GM18861 (cell line): ENCODE measurements around the gene EPG5.
"Not testable (repeated sequence)": the region's sequence is repeated elsewhere in the genome, so short reads cannot be mapped to it uniquely, and the experiment has no call there.

Experiments used
- ATAC-seq: cut with Tn5 transposase; IDR thresholded peaks from one replicate; pipeline ENCODE4 v1.9.1; 2021; ENCODE audit not compliant: unreplicated experiment

The EPG5 gene

DNA sequence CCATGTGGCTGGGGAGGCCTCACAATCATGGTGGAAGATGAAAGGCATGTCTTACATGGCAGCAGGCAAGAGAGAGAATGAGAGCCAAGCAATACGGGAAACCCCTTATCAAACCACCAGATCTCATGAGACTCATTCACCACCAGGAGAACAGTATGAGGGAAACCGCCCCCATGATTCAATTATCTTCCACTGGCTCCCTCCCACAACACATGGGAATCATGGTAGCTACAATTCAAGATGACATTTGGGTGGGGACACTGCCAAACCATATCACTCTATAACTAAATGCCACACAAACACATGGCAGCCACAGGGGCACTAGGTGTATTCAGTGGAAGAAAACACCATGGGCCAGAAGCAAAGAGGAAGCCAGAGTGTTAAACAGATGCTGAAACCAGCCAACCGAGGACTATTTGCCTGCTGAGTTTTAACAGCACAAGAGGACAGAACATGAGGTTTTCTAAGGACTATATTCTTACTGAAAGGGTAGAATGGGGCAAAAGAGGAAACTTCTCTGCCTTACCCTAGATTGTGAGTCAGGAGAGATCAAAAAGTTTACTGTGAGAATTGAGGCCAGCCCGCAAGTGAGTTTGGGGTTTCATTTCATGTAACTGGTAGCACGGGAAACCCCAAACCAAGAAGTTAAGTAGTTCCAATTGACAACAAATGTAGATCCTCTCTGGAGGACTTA is 92.5 kb downstream of the EPG5 start:
- ATAC-seq = peak; percentile 94

DNA sequence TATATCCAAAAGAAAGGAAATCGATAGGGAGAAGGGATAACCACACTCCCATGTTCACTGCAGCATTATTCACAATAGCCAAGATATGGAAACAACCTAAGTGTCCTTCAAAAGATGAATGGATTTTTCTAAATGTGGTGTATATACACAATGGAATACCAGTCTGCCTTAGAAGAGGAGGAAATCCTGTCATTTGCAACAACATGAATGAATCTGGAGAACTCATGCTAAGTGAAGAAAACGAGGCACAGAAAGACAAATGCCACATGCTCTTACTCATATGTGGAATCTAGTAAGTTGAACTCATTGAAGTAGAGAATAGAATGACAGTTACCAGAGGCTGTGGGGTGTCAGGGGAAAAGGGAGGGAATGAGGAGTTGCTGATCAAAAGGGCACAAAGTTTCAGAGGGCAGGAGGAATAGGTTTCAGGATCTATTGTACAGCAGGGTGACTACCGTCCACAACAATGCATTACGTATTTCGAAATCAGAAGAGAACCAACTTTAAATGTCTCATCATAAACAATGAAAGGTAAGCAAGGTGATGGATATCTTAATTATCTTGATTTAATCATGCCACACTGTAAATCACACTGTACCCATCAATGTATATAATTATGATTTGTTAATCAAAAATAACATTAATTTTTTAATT is 95.6 kb downstream of the EPG5 start:
- ATAC-seq = no peak

DNA sequence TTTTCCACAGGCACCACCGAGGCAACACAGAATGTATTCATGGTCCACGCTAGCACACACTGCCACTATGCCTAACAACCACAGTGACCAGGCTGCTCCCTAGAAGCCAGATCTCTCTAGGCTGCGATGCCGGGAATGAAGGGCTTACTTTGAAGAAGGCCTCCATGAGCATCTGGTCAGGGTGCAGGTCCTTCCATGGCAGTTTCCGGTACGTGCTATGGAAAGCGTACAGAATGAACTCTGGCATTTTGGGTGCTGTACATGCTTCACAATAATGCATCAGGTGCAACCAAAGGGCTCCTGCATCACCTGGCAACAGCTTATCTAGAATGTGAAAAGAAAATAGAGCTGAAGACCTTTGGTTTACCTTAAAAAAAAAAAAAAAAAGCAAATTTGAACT is 96.7 kb downstream of the EPG5 start:
- no peak for ATAC-seq

- ATAC-seq = no peak
Measured at GRCh38 chr18:45865466-45865865, 101.7 kb downstream of the EPG5 start.

DNA sequence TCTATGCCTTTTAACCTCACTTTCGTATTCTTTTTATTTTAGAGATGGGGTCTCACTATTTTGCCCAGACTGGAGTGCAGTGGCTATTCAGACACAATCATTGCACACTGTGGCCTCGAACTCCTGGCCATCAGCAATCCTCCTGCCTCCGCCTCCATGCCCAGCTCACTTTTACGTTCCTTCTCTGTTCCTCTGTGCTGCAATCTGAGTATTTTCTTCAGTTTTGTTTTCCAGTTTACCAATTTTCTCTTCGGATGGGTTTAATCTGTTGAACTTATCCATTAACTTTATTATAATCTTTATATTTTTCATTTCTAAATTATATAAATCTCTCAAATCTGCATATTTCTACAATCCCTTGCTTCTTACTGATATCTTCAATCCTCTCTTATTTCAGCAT is 103.0 kb downstream of the EPG5 start:
- ATAC-seq = no peak

DNA sequence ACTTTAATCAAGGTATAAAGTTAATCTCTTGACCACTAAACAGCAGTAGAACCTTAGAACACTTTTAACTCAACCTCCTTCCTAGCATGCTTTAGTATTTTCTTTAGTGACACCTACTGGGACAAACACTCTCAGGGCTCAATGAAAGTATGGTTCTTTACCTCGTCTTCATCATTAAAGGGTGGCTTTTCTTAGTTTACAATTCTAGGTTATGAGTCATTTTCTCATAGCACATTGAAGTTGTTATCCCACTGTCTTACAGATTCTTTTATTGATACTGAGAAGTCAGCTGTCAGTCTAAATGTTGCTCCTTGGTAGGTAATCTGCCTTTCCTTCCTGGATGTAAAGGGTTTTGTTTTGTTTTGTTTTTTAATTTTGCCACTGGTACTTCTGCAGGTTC is 103.7 kb downstream of the EPG5 start:
- no peak for ATAC-seq

DNA sequence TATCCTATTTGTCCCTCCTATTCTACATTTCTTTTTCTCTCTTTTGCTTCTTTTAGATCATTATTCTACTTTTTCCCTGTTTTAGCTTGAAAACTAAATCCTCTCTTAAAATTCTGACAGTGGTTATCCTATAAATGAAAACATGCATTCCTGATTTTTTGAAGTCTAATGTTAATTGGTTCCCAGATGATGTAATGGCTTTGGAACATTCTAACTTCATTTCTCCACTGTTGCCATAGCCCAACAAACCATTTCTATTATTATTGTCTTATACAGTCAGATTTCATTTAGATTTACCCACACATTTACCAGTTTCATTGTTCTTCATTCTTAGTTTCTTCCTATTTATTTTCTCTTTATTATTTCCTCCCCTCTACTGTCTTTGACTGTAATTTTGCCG is 105.2 kb downstream of the EPG5 start:
- no peak for ATAC-seq

- no peak for ATAC-seq
Measured at GRCh38 chr18:45860971-45861370, 106.2 kb downstream of the EPG5 start.

GRCh38 chr18:45860492-45860891 is 106.6 kb downstream of the EPG5 start:
- ATAC-seq = no peak

- ATAC-seq = no peak
Measured at GRCh38 chr18:45859334-45859733, 107.8 kb downstream of the EPG5 start.

DNA sequence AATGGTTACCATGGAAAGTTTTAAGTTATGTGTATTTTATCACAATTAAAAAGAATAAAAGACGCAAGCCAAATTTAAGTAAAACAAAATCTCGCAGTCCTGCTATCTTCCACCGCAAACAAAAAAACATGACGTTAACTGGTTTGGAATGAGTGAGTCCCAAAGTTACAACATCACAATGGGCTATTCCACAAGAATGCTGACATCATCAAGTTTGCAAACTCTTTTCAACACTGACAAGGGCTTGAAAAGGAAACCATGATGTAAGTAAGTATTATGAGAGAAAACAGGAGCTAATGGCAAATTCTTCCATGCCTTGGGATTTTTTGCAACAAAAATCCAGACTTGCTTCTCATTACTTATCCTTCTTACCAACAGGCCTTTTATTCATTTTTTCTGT is 110.6 kb downstream of the EPG5 start:
- no peak for ATAC-seq

GRCh38 chr18:45854036-45854586 is 113.0 kb downstream of the EPG5 start:
- no peak for ATAC-seq

GRCh38 chr18:45852631-45853030 is 114.5 kb downstream of the EPG5 start:
- no peak for ATAC-seq

DNA sequence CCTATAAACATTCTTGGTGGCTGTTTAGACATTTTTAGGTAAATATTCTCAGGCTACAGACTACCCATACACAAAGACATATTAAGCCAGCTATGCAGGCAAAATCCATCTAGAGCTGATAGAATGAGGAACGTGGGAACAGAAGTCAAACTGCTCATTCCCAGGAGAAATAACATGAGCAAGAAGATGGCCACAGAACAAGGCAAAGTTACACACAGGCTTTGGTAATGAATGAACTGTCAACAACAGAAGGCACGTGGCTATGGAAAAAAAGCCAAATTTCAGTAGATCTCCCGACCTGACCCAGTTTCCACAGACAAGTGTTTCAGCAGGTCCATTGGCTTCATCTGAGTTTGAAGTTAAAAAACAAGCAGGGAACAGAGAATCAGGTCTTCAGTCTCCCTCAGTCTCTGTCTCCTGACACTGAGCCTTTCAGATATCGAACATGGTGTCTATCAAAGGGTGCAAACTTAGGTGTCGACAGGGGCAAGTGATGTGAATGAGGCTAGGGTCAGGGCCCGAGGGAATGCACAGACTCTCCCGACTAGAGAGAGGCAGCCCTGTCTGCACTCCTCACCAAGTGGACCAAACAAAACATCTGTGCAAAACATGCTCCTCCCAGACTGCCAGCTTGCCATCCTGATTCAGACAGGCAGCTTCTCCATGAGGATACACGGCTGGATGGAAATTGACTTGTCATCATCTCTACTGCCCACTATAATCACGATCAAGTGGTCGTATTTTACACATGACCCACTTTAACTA is 115.8 kb downstream of the EPG5 start:
- ATAC-seq = no peak

- peak; percentile 68 for ATAC-seq
Measured at GRCh38 chr18:45850021-45850420, 117.1 kb downstream of the EPG5 start.

DNA sequence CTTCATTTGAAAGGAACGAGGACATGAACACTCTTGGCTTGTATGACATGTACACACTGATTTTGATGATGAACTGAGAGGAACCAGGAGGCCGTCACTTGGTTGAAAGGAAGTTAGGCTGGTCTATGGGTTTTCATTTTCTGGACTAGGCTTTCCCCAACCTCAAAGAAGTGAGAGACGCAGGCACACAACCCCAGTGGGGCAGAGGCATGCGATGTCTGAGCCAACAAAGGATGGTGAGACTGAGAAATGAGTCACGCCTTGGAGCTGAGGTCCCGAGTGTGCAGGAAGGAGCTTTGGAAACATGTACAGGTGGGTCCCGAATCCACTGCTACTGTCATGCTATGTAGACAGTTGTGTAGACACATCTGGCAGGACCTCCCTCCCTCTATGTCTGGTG is 117.6 kb downstream of the EPG5 start:
- ATAC-seq = no peak

GRCh38 chr18:45848643-45849042 is 118.5 kb downstream of the EPG5 start:
- not testable (repeated sequence) for ATAC-seq

DNA sequence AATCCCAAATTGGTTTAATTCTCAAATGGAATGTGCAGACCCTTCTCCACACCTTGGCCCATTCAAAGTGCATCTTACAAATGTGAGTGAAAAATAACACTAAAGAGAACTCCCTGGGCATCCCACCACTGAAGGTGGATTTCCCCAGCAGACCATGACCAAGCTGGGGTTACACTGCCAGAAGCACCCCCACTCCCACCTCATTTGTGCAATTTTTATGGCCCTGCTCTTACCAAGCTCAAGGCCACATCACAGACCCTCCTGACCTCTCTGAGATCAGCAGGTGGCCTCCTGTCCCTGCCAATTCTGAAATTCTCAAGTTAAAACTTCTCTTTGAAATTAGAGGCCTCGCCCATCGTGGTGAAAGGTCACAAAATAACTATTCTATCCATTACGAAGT is 120.0 kb downstream of the EPG5 start:
- ATAC-seq = no peak

GRCh38 chr18:45845410-45845809 is 121.7 kb downstream of the EPG5 start:
- ATAC-seq = no peak

GRCh38 chr18:45844938-45845337 is 122.2 kb downstream of the EPG5 start:
- no peak for ATAC-seq

DNA sequence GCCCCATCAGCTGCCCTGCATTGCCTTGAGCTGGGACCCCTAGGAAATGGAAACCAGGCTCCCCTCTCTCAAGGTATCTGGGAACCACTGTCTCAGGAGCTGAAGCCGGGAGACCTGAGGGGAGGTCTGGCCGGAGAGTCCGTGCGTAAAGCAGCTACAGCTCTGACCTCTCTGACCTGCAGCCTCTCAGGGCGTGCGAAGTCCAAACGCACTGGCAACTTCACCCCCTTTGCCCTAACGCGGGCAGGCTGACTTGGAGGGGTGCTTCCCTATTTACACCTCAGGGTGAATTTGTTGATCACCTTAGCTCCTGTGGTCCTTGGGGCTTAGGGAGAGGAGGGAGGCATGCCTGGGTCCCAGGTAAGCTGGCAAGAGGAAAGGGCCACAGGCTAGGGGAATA is 124.1 kb downstream of the EPG5 start:
- no peak for ATAC-seq
